ENCODE data around the gene PTBP1.

- no peak for TF ChIP-seq CTCF (IDR thresholded peaks at IDR 0.05)
- no peak for TF ChIP-seq EZH2 (IDR thresholded peaks at IDR 0.05; ENCODE audit: borderline replicate concordance, insufficient read depth, low read depth, low read length, poor library complexity, severe bottlenecking)
Measured at GRCh38 chr19:810883-811489, 13.7 kb downstream of the PTBP1 start.

Measured in B cell (primary cell).